Body of pancreas (tissue), 4 donors: ENCODE data around the gene SLIRP. TPM values are rescaled to one million over a fixed set of nuclear protein-coding genes. Genes with fewer than 3 reads are reported as not detected.
A peak's percentile ranks its signal among the peaks of the same experiment; 100 is the strongest.

Source experiments
- ATAC-seq: fragments of 150-250 bp; one replicate; pipeline ENCODE4 v1.9.1; 2016
- DNase-seq, 4 donors: peaks; one replicate each; pipeline ENCODE4 v3.0.0-alpha.2; 2019
- H3K27ac ChIP-seq, 4 donors: fragments of 200-600 bp; sonication (generic); 1 replicate in 3 of 4; 2 replicates in 1 of 4; pipeline versions ENCODE4 v1.5.1 to v1.6.1; 2016 to 2019; ENCODE audit warnings: mild to moderate bottlenecking in 1 of 4, mixed read lengths in 1 of 4, moderate library complexity in 1 of 4
- H3K27me3 ChIP-seq, 2 donors: fragments of 200-600 bp; sonication (generic); one replicate each; pipeline ENCODE4 v1.6.0; 2016; ENCODE audit warnings: mild to moderate bottlenecking in 1 of 2
- H3K36me3 ChIP-seq, 2 donors: fragments of 200-600 bp; sonication (generic); replicated peaks in 1 of 2; 2 replicates each; pipeline ENCODE4 v1.5.1; 2016; ENCODE audit warnings: low read depth in 2 of 2; ENCODE audit not compliant: insufficient read depth in 1 of 2
- H3K4me1 ChIP-seq: fragments of 200-600 bp; sonication (generic); one replicate; pipeline ENCODE4 v1.6.0; 2016
- H3K4me3 ChIP-seq, 2 donors: fragments of 200-600 bp; sonication (generic); 1 replicate in 1 of 2; 2 replicates in 1 of 2; pipeline ENCODE4 v1.5.1; 2016 to 2019
- H3K9me3 ChIP-seq, 3 donors: fragments of 200-600 bp; sonication (generic); 1 replicate in 2 of 3; 2 replicates in 1 of 3; pipeline ENCODE4 v1.5.1; 2016
- CTCF ChIP-seq, 7 experiments: fragments of 450-650 bp in 4 of 7; fragments of 200-600 bp in 3 of 7; sonication (generic) in 3 of 7; IDR thresholded peaks; one replicate each; pipeline ENCODE4 v1.5.1; 2016 to 2019; ENCODE audit warnings: antibody characterized with exemption in 7 of 7
- POLR2A ChIP-seq, 3 donors: fragments of 450-650 bp; IDR thresholded peaks; one replicate each; pipeline ENCODE4 v1.6.1; 2016; ENCODE audit warnings: antibody characterized with exemption in 3 of 3, mild to moderate bottlenecking in 2 of 3
- WGBS, 2 donors: methylation state at CpG; one replicate each; pipeline ENCODE4 v1.1.5; 2017; 5-methylcytosine and 5-hydroxymethylcytosine counted together
- intact Hi-C: fragments of 100-400 bp; cut with DNase I; formaldehyde crosslinking; loops from one replicate; pipeline ENCODE4 v1.15.1; 2023
- total RNA-seq, 2 donors: library from RNA; depleted of rRNA; stranded (reverse); fragments of >200 nt; gene quantifications; one replicate each; pipeline ENCODE4 v1.1.0, GENCODE V29; 2016

The SLIRP gene
- total RNA-seq, 2 donors from 2014 or later: 69.2 to 96.2 TPM

GRCh38 chr14:77682158-77682553, 25.7 kb upstream of the SLIRP start:
- 7 to 18% methylated on average over 1 of the region's 1 CpG for WGBS, 2 donors
- peak overlapping the region; percentile 32 to 75 (median 54) for H3K27ac ChIP-seq
- DNase-seq (no peak), ATAC-seq (peak; percentile 81)
- H3K27me3 ChIP-seq: no peaks in the 10 kb centered on the region
- H3K4me3 ChIP-seq: no peak overlapping the region
- H3K36me3 ChIP-seq: no peaks in the 10 kb centered on the region
- no peak for TF ChIP-seq POLR2A (IDR thresholded peaks at IDR 0.05)
- no peak for TF ChIP-seq CTCF (IDR thresholded peaks at IDR 0.05)
- H3K9me3 ChIP-seq: no peaks in the 10 kb centered on the region
- intact Hi-C loops: no loop called here
- H3K4me1 ChIP-seq: peaks cover 18% of the 10 kb centered on the region

- DNase-seq (peak in 3 of 4 donors; percentile 35 to 55 (median 47)), ATAC-seq (no peak)
- no peaks in the 10 kb centered on the region for H3K9me3 ChIP-seq
- intact Hi-C loops: no loop called here
- H3K27ac ChIP-seq: no peak overlapping the region
- H3K4me1 ChIP-seq: no peaks in the 10 kb centered on the region
- TF ChIP-seq POLR2A (IDR thresholded peaks at IDR 0.05) (no peak), CTCF (IDR thresholded peaks at IDR 0.05) (no peak)
- H3K4me3 ChIP-seq: no peak overlapping the region
- H3K36me3 ChIP-seq: peaks cover 3 to 4% of the 10 kb centered on the region in 2 donors
- WGBS, 2 donors: 79 to 81% methylated on average over 2 of the region's 2 CpGs
- H3K27me3 ChIP-seq: no peaks in the 10 kb centered on the region
Measured at GRCh38 chr14:77691259-77691658, 16.6 kb upstream of the SLIRP start.

GRCh38 chr14:77707355-77707723, 564 bp upstream of the SLIRP start:
- H3K27ac ChIP-seq: peak overlapping the region in 2 of 4 donors; percentile 51 to 60
- intact Hi-C loops: no loop called here
- H3K9me3 ChIP-seq: no peaks in the 10 kb centered on the region
- WGBS, 2 donors: 0 to 1% methylated on average over 14 of the region's 14 CpGs
- DNase-seq (peak in 2 of 4 donors; percentile 13 to 14), ATAC-seq (peak; percentile 11)
- H3K27me3 ChIP-seq: no peaks in the 10 kb centered on the region
- peak overlapping the region; percentile 69 to 96 for H3K4me3 ChIP-seq
- H3K4me1 ChIP-seq: peaks cover 26% of the 10 kb centered on the region
- peaks cover 12 to 17% of the 10 kb centered on the region in 2 donors for H3K36me3 ChIP-seq
- peak in 1 of 7 experiments; percentile 13 for TF ChIP-seq CTCF (IDR thresholded peaks at IDR 0.05)
- TF ChIP-seq POLR2A (IDR thresholded peaks at IDR 0.05): no peak

- Histone ChIP-seq H3K36me3 (peaks cover 8 to 12% of the 10 kb centered on the region in 2 donors), H3K27ac (no peak overlapping the region), H3K9me3 (no peaks in the 10 kb centered on the region), H3K4me3 (peak overlapping the region; percentile 69 to 96), H3K27me3 (no peaks in the 10 kb centered on the region), H3K4me1 (peaks cover 26% of the 10 kb centered on the region)
- intact Hi-C loops: no loop called here
- 14 to 16% methylated on average over 7 of the region's 7 CpGs for WGBS, 2 donors
- TF ChIP-seq POLR2A (IDR thresholded peaks at IDR 0.05): no peak
- DNase-seq (no peak), ATAC-seq (no peak)
Measured at GRCh38 chr14:77708749-77709148, 846 bp downstream of the SLIRP start.

GRCh38 chr14:77709412-77709811, 1.5 kb downstream of the SLIRP start:
- Histone ChIP-seq H3K27ac (no peak overlapping the region), H3K9me3 (no peaks in the 10 kb centered on the region), H3K4me1 (peaks cover 26% of the 10 kb centered on the region), H3K36me3 (peaks cover 8 to 10% of the 10 kb centered on the region in 2 donors), H3K27me3 (no peaks in the 10 kb centered on the region), H3K4me3 (no peak overlapping the region)
- TF ChIP-seq CTCF (IDR thresholded peaks at IDR 0.05) (no peak), POLR2A (IDR thresholded peaks at IDR 0.05) (no peak)
- intact Hi-C loops: no loop called here
- ATAC-seq: no peak
- WGBS, 2 donors: 58 to 60% methylated on average over 3 of the region's 3 CpGs
- DNase-seq: no peak
